ENCODE measurements around the gene TAPT1.

TAPT1 gene

DNA sequence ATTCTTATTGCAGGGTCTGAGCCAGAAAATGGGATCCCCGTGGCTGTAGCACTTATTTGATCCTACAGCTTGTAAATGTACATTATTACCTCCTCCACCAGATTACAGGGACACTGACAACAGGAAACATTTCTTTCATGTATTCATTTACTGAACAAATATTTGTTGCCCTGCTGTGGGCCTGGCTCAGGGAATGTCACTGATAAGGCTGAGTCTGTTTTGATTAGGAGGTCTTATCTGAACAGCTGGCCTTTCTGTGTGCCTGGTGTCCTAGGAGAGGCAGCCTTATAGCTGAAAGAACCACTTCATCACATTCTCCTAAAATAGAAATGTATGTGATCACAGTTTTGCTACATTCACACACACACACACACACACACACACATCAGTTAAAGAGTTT lies 96.9 kb downstream of the TAPT1 start:
- DNase-seq, result peak; percentile 81

DNA sequence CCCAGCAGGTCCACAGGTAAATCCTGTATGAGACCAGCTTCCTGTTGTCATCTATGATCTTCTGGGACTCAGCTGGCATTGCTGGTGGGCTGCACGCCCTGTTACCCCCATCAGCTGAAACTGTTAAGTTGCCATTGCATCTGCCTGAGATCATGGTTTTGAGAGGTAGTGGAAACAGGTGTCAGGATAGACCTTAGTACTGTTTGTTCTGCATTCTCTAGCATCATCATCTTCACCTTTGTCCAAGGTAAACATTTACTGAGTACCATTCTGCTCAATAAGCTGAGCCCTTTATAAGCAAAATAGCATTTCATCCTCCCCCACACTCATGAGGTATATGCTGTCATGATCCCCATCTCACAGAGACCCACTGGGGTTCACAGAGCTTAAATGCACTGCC lies 99.6 kb downstream of the TAPT1 start:
- peak; percentile 74 for DNase-seq

DNA sequence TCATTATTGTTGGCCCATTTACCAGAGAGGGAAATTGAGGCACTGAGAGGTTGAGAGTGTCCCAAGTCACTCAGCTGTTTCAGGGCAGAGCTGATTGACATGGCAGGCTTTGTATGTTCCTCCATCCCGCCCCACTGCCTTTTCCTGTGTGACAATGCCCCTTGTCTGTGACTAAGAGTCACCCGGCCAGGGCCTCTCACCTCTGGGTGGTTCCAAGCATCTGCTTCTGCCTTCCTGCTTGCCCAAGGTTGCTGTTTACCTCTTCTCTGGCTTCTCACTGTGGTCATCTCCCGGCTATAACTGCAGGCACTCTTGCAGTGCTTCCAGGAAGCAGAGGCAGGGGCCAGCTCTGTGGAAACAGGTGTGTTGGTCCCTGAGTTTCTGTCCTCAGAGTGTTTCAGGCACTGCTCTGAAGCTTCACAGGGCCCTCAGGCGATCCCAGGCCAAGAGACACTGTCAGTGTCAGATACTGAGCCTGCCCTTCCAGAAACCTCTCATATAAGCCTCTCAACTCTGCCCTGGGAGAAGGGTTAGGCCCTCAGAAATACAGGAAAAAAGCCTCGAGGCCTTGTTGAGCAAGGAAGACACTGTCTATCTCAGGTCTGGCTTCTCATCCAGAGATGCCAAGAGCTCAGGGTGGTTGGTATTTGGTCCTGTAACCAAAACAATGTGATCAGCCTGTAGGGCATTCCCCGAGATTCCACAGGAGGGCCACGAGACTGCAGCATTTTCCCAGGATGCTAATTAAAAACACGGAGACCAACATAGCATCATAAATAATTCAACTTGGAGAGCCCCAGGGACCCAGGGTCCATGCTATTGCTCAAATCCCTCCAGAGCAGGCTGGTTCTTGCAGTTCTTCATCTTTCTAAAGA lies 100.5 kb downstream of the TAPT1 start:
- peak; percentile 48 for DNase-seq

DNA sequence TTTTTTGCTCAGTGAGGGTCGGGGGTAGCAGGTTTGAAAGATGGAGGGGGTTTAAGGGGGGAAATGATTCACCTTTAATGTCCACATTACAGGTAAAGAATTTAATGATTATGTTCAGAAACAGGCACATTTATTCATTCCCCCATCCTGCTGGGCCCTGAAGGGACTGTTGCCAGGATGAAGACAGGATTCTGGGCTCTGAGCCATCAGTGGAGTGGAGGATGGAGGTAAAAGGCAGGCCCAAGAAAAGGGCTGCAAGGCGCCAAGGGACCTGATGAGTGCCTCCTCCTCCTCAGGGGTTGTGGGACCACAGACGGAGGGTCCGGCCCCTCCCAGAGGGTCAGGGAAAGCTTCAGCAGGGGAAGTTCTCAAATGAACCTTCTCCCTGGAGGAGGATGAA lies 102.0 kb downstream of the TAPT1 start:
- DNase-seq, result peak; percentile 36

DNA sequence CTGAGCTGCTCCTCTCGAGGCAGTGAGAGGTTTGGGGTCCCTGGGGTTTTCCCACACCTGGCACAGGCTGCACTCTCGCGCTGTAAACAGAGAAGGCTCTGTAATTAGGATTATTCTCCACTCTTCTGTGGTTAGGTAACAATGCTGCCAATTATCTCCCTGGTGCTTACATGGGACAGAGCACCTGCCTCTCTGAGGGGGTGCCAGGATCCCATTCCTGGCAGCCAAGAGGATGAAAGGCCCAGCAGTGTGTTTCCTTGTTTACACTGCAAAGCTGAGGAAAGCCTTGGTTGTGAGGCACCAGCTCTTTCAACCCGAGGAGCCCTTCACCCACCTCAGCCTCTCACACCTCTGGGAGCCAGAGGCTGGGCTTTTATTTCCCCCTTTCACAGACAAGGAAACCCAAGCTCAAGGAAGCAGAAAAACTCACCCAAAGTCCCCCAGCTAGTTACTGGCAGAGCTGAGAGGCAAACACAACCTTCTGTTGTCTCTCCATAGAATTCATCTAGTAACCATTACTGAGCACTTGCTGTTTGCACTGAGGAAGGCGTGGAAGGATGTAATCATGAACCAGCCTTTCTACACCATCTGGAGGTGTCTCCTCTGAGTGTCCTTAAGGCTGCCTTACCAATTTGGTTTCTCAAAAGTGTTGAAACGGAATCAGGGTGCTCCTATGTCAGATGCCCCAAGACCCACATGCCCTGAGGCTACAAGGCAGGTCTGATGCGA lies 102.8 kb downstream of the TAPT1 start:
- DNase-seq, result peak; percentile 96

DNA sequence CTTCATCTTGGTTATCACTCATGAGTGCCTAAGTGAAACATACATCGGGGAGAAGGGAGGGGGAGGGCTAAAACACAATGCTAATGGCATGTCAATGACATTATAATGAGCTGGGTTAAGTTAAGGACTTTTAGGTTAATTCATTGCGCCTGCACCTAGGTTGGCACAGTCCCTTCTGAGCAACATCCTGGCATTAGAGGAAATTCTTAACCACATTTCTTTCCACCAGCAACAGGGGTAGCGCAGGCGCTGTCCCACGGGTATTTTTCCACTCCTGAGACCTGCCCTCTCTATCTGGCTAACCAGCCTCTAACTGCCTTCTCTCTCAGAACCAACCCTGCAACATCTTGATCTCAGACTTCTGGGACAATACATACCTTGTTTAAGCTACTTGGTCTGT lies 103.5 kb downstream of the TAPT1 start:
- no peak for DNase-seq

DNA sequence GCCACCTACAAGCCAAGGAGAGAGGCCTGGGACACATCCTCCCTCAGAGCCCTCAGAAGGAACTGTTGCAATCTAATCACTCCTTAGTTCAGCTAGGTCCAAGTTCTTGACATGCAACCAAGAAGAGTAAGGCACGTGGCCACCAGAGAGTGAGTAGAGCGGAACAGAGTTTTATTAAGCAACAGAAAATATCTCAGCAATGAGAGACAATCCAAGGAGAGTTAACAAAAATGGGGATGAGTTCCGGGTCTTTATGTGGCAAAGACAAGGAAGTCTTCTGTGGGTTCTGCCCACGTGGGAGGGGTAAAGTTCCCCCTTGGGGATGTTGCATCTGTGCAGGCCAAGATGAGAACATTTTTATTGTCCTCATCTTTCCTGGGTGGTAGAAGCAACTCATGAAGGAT lies 104.0 kb downstream of the TAPT1 start:
- DNase-seq, result no peak

DNA sequence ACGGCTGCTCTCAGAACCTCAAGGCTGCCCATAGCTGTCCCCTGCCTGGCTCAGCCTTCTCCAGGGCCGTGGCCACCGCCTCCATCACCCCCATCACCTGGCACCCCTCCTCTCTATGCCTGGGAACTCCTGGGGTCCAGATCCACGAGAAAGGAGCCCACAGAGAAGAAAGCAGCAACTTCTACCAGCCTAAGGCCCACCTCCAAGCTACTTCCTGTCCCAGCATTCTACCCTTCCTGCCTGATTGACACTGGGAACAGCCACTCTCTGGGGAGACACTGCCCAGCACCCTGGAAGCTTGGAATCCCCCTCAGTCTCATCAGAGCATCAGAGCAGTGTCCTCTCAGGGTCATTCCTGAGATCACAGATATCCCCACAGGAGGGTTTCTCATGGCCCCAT lies 105.6 kb downstream of the TAPT1 start:
- no peak for DNase-seq

DNA sequence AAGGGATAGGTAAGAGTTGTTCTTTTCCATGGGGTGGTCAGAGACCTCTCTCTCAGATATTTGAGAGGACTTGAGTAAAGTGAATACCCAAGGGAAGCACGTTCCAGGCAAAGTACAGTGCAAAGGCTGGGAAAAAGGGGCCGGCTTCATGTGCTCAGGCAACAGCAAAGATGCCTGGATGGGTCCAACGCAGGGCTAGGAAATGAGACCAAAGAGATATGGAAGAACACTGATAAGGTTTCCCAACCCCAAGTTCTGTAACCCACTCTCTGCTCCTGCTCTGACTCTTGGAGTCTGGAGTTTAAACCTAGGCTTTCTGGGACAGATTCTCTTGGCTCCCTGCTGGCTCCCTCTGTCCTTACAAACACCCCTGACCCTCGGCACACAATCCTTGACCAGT lies 106.3 kb downstream of the TAPT1 start:
- no peak for DNase-seq

DNA sequence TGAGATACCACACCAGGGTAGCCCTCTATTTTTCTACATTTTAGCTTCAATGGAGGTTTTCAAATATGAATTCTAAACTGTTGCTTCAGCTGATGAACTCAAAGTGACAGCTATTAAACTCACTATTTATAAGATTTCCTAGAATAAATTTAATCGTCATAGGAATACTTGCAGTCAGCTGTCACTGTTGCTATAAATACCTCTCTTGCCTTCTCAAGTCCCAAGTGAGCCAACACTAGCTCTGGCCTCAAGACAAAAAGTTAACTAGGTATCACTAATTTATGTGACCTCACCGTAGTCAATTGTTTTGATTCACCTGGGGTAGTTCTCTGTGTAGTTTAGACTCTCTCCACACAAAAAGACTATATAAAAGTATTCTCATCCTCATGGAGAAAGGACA lies 108.2 kb downstream of the TAPT1 start:
- DNase-seq, result no peak

DNA sequence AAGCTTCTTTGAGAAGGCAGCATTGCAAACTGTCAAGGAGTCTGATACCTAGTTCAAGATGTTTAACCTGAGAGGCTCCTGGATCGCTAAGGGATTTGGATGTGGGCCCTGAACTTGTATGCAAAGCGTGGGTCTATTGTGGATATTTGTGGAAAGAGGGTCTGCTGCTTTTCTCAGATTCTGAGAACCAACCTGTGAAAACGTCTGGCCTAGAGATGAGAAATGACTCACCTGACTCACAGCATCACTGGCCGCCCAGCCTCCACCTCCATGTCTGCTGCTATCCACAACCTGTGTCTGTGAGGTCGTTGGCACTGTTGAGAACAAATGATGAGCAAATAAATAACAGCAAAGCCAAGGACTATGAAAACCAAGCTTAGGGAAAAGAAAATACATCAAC lies 109.1 kb downstream of the TAPT1 start:
- no peak for DNase-seq

DNA sequence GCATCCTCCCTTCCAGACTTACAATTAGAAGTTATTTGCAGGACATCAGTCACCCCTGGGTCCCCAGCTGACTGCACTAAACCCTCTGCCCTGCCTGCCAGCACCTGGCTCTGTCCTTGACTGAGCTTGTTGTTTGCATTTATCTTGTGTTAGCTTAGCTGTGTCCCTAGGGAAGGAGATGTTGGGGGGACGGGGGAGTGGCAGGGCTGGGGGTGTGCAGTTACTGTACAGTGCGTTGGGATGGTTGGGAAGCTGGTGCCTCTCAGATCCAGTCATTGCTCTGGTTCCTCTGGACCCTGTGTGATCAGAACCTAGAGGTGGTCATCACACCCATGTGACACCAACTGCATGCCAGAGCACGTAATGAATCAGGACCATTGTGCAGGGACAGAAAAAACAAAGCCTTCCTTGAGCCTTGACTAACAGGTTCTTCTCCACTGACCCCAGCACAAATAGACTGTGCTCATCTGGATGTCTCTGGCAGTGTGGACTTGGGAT lies 109.7 kb downstream of the TAPT1 start:
- peak; percentile 29 for DNase-seq

DNA sequence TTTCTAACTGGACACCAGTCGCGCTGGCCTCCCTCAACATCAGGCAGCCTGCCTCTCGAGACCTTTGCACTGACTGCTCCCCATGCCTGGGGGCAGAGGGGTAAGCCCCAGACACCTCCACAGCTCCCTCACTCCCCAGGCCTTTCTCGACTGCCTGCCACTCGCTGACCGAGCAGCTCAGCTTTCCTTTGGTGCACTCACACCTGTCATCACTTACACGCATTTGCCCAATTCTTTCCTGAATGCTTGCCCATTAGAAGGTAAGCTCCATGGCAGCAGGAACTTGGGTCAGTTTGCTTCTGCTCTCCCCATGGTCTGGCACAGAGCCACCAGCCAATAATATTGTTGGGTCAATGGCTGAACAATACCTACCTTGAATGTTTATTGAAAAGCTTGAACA lies 110.3 kb downstream of the TAPT1 start:
- DNase-seq, result no peak

DNA sequence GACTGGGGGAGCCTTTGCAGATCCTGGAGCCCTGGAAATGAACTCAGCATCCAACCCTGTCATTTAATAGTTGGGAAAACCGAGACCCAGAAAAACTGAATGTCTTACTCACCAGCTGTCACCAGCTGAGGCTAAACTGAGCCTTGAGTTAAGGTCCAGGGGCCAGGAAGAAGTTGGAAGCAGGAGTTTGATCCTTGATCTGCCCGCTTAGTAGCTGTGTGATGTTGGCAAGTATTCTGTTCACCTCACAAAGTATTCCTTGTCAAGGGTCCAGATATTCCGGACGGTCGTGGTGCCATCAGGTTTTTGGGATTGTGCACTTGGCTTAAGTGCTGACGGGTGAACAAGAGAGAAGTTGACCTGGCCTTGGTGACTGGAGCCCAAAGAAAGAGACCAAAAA lies 111.7 kb downstream of the TAPT1 start:
- no peak for DNase-seq

DNA sequence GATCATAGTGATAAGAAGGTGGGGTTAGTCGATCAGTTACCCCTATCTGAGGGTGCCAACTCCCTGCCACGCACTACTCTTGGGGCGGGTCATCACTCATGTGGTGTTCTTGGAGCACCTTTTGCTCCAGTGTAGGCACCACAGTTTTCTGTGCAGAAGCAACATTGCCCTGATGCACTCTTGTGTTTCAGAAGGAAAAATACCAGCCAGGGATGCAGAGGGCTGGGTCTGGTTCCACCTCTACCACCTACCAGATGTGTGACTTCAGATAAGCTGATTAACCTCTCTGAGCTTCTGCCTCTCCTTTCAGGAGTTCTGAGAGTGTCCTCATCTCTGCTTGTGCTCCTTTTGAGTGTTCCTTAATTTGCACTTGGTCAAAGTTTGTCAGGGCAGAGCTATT lies 112.5 kb downstream of the TAPT1 start:
- DNase-seq, result no peak

DNA sequence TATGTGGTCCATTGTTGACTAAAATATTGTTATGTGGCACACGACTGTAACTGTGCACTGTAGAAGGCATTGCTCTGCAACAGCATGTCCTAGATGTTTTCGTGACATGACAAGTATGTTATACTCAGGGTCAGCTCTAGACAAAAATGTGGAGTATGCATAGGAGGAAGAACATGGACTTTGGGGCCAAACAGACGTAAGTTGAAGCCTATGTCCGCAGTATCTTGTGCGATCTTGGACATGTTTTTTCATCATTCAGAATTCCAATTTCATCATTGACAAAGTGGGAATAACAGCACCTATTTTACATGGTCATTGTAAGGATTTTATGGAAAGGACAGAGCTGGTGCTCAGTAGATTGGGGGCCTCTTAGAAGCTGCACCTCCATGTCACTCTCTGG lies 114.7 kb downstream of the TAPT1 start:
- DNase-seq, result no peak

DNA sequence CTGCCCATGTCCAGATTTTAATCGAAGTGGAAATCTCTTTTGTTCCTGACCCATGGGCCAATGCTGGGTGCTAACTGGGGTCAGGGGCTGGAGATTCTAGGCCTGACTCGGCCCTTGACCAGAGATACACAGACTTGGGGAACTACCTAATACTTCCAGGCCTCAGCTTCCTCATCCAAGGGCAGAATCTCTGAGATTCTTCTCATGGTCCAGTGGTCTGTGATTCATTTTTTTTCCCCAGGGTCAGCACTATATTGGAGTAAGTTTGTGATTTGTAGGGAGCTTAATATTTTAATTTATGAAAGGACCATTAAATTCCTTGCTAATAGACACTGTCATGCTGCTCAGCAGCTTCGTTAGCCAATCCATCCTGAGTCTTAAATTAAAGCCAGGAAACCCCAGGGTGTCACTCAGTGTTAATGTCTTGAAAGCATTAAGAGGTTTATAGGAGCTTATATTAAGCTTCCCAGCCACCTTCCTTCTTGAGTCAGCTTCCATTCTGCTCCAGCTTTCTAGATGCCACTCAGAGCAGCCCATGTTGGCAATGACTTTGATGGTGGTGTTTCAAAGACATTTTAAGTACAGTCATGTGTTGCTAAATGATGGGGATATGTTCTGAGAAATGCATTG lies 115.5 kb downstream of the TAPT1 start:
- DNase-seq, result no peak

All from NCI-H2029 (cell line).